Measurements from ENCODE around the gene NCKAP5. TPM values are rescaled to one million over a fixed set of nuclear protein-coding genes. Genes with fewer than 3 reads are reported as not detected.

The NCKAP5 gene
- total and polyA plus RNA-seq, 11 donors: 0.51 to 10.5 (median 5.2) TPM

DNA sequence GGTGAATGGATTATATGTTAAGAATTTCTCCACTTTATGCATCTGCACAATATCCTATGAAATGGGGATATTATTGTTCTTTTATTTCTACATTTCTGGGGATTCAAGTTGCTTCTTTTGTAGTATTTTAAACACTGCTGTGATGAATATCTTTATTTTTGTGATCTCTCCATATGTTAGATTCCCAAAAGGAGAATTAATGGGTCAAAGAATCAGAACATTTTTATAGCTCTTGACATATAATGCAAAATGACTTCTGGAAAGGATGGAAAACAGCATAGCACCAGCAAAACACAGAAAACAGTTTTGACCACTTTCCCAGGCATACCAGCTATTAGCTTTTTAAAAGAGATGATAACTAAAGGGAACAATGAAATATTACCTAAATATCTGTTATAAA, 135.5 kb downstream of the NCKAP5 start:
- Histone ChIP-seq H3K27ac (no peak overlapping the region), H3K4me3 (no peak overlapping the region), H3K4me1 (peaks cover 0 to 23% (median 3%) of the 10 kb centered on the region in 12 donors), H3K36me3 (no peaks in the 10 kb centered on the region), H3K27me3 (no peaks in the 10 kb centered on the region), H3K9me3 (peaks cover 0 to 4% (median 0%) of the 10 kb centered on the region in 12 donors)
- DNase-seq (no peak), ATAC-seq (no peak)
- intact Hi-C loops (cut with DNase I): loop anchor here in 1 of 10 donors (10.0 kb wide), 2 partner anchors 168 to 342 kb away; no protein-coding TSS in a partner anchor
- TF ChIP-seq, protein P1, sequence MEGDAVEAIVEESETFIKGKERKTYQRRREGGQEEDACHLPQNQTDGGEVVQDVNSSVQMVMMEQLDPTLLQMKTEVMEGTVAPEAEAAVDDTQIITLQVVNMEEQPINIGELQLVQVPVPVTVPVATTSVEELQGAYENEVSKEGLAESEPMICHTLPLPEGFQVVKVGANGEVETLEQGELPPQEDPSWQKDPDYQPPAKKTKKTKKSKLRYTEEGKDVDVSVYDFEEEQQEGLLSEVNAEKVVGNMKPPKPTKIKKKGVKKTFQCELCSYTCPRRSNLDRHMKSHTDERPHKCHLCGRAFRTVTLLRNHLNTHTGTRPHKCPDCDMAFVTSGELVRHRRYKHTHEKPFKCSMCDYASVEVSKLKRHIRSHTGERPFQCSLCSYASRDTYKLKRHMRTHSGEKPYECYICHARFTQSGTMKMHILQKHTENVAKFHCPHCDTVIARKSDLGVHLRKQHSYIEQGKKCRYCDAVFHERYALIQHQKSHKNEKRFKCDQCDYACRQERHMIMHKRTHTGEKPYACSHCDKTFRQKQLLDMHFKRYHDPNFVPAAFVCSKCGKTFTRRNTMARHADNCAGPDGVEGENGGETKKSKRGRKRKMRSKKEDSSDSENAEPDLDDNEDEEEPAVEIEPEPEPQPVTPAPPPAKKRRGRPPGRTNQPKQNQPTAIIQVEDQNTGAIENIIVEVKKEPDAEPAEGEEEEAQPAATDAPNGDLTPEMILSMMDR (IDR thresholded peaks at IDR 0.05): no peak
- TF ChIP-seq POLR2A (IDR thresholded peaks at IDR 0.05): no peak

DNA sequence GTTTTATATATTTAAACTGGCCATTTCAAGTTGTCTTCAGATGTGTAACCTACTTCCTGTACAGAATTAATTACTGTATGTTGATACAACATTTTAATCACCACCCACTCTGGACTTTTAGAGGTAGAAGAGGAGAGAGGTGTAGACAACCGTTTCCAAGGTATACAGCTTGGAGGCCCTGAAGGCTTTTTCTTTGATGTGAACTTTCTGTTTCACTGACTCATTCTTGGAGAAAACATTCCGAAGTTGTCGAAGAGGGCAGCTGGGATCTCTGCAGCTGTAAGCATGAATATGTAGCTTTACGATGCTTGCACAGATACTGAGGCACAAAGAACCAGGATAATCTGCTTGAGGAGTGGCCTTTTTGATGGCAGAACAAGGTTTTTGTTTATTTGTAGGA, 137.0 kb downstream of the NCKAP5 start:
- Histone ChIP-seq H3K4me3 (no peak overlapping the region), H3K9me3 (peaks cover 0 to 4% (median 0%) of the 10 kb centered on the region in 12 donors), H3K27me3 (no peaks in the 10 kb centered on the region), H3K36me3 (no peaks in the 10 kb centered on the region), H3K4me1 (peaks cover 0 to 23% (median 3%) of the 10 kb centered on the region in 12 donors), H3K27ac (no peak overlapping the region)
- WGBS, 4 donors: 66 to 81% (median 79%) methylated on average over 4 of the region's 4 CpGs
- ATAC-seq (no peak), DNase-seq (no peak)
- TF ChIP-seq POLR2A (IDR thresholded peaks at IDR 0.05): no peak
- TF ChIP-seq, protein P1 (IDR thresholded peaks at IDR 0.05): no peak
- intact Hi-C loops (cut with DNase I): loop anchor here in 1 of 10 donors (10.0 kb wide), 2 partner anchors 166 to 344 kb away; no protein-coding TSS in a partner anchor

DNA sequence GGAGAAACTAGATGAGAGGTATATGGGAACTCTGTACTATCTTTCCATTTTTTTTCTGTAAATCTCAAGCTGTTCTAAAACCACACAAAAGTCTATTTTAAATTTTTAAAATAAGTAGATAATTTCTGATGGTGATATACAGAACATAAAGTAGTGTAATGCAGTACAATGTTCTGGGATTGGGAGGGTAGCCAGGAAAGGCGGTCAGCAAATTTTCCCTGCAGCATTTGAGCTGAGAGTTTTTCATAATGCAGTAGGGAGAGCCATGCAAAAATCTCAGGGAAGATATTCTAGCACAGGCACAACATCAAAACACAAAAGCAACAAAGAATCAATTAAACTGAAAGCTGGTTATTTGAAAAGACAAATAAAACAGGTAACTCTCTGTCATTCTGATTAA, 141.5 kb downstream of the NCKAP5 start:
- Histone ChIP-seq H3K9me3 (peaks cover 0 to 4% (median 0%) of the 10 kb centered on the region in 12 donors), H3K27me3 (no peaks in the 10 kb centered on the region), H3K27ac (no peak overlapping the region), H3K36me3 (no peaks in the 10 kb centered on the region), H3K4me3 (no peak overlapping the region), H3K4me1 (peaks cover 0 to 8% (median 0%) of the 10 kb centered on the region in 12 donors)
- DNase-seq (no peak), ATAC-seq (no peak)
- intact Hi-C loops (cut with DNase I): loop anchor here in 1 of 10 donors (10.0 kb wide), 1 partner anchor 348 kb away; no protein-coding TSS in a partner anchor
- 62 to 84% (median 77%) methylated on average over 1 of the region's 1 CpG for WGBS, 4 donors
- TF ChIP-seq, protein P1 (IDR thresholded peaks at IDR 0.05): no peak
- no peak for TF ChIP-seq POLR2A (IDR thresholded peaks at IDR 0.05)

DNA sequence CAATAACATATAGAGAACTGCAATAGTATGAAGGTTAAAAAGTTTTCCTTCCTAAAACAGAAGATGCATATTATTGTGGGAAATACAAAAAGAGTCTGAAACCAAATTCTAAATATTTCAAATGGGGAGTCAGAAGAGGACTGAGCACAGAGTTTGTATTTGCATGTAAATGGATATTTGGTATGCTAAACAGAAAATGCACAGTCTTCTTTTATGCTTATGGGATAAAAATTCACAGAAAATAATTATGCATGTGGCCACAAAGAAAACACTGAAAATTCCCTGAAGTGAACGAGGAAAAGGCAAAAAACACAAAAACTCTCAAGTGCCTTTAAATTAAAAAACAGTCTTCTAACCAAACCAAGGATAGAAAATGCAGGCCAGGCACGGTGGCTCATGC, 142.7 kb downstream of the NCKAP5 start:
- H3K4me3 ChIP-seq: no peak overlapping the region
- intact Hi-C loops (cut with DNase I): loop anchor here in 1 of 10 donors (10.0 kb wide), 1 partner anchor 349 kb away; no protein-coding TSS in a partner anchor
- WGBS, 4 donors: 81 to 90% (median 85%) methylated on average over 2 of the region's 2 CpGs
- no peaks in the 10 kb centered on the region for H3K36me3 ChIP-seq
- no peak for DNase-seq
- ATAC-seq: no peak
- H3K9me3 ChIP-seq: peaks cover 0 to 4% (median 0%) of the 10 kb centered on the region in 12 donors
- no peaks in the 10 kb centered on the region for H3K27me3 ChIP-seq
- peaks cover 0 to 17% (median 0%) of the 10 kb centered on the region in 12 donors for H3K4me1 ChIP-seq
- no peak overlapping the region for H3K27ac ChIP-seq
- TF ChIP-seq POLR2A (IDR thresholded peaks at IDR 0.05): no peak
- TF ChIP-seq, protein P1 (IDR thresholded peaks at IDR 0.05): no peak
